ENCODE data around the gene ABCA8. TPM values are rescaled to one million over a fixed set of nuclear protein-coding genes. Genes with fewer than 3 reads are reported as not detected.

The ABCA8 gene
- total RNA-seq, 1 experiment from 2014 or later = 0.15 TPM

GRCh38 chr17:68834328-68834836 is 120.8 kb downstream of the ABCA8 start (continued):
- no peak for TF ChIP-seq E2F1 (CRISPR knock-in tag; IDR thresholded peaks at IDR 0.05)

- Mint-ChIP-seq H3K27ac (no peak overlapping the region), H3K4me3 (no peak overlapping the region), H3K4me1 (no peaks in the 10 kb centered on the region), H3K9me3 (peaks cover 7% of the 10 kb centered on the region), H3K27me3 (ENCODE audit: low read depth) (no peaks in the 10 kb centered on the region), H3K36me3 (no peaks in the 10 kb centered on the region)
- DNase-seq (ENCODE audit: low spot score) (no peak), ATAC-seq (no peak)
- ChIA-PET POLR2A (no interaction called here), CTCF (no interaction called here)
- TF ChIP-seq ZBTB43 (CRISPR knock-in tag; IDR thresholded peaks at IDR 0.05) (no peak), NFYB (CRISPR knock-in tag; conservative IDR thresholded peaks at IDR 0.05; ENCODE audit: low read depth) (no peak)
These were observed 122.9 kb downstream of the ABCA8 start for GRCh38 chr17:68832109-68832802.

GRCh38 chr17:68831170-68831569 is 124.0 kb downstream of the ABCA8 start:
- Mint-ChIP-seq H3K27me3 (ENCODE audit: low read depth) (no peaks in the 10 kb centered on the region), H3K4me1 (no peaks in the 10 kb centered on the region), H3K4me3 (no peak overlapping the region), H3K36me3 (no peaks in the 10 kb centered on the region), H3K27ac (no peak overlapping the region), H3K9me3 (peaks cover 7% of the 10 kb centered on the region)
- DNase-seq (ENCODE audit: low spot score) (no peak), ATAC-seq (no peak)
- ChIA-PET CTCF (no interaction called here), POLR2A (no interaction called here)
- no peak for TF ChIP-seq TEAD1 (CRISPR knock-in tag; IDR thresholded peaks at IDR 0.05)
- no peak for TF ChIP-seq NFATC4 (CRISPR knock-in tag; IDR thresholded peaks at IDR 0.05)
- no peak for TF ChIP-seq ATF3 (CRISPR knock-in tag; conservative IDR thresholded peaks at IDR 0.05)
- TF ChIP-seq ZBTB21 (CRISPR knock-in tag; IDR thresholded peaks at IDR 0.05; ENCODE audit: borderline replicate concordance) = no peak
- TF ChIP-seq RELA (CRISPR knock-in tag; IDR thresholded peaks at IDR 0.05; ENCODE audit: borderline replicate concordance) = no peak
- no peak for TF ChIP-seq ZNF317 (CRISPR knock-in tag; IDR thresholded peaks at IDR 0.05; ENCODE audit: borderline replicate concordance, low read depth)
- TF ChIP-seq CDX4 (CRISPR knock-in tag; IDR thresholded peaks at IDR 0.05; ENCODE audit: borderline replicate concordance) = no peak
- TF ChIP-seq ZNF281 (CRISPR knock-in tag; IDR thresholded peaks at IDR 0.05) = no peak
- TF ChIP-seq USF1 (CRISPR knock-in tag; IDR thresholded peaks at IDR 0.05) = no peak
- TF ChIP-seq ZNF416 (CRISPR knock-in tag; IDR thresholded peaks at IDR 0.05) = no peak
- TF ChIP-seq ZNF532 (CRISPR knock-in tag; IDR thresholded peaks at IDR 0.05; ENCODE audit: borderline replicate concordance) = no peak
- no peak for TF ChIP-seq ZNF232 (CRISPR knock-in tag; IDR thresholded peaks at IDR 0.05)
- TF ChIP-seq SOX15 (CRISPR knock-in tag; IDR thresholded peaks at IDR 0.05) = no peak
- no peak for TF ChIP-seq AFF4 (CRISPR knock-in tag; IDR thresholded peaks at IDR 0.05; ENCODE audit: borderline replicate concordance)
